H1 (cell line): ENCODE data around the gene TMEM196.

Experiments used
- CTCF ChIP-seq, 3 experiments: IDR thresholded peaks; 1 replicate in 2 of 3; 2 replicates in 1 of 3; pipeline versions ENCODE4 v1.5.1 to v1.6.1; 2011; ENCODE audit warnings: low read length in 3 of 3, mild to moderate bottlenecking in 3 of 3, inconsistent platforms in 2 of 3, low read depth in 1 of 3, moderate library complexity in 1 of 3; ENCODE audit not compliant: insufficient read depth in 1 of 3; ENCODE audit errors: control extremely low read depth in 1 of 3
- EZH2 ChIP-seq: fragments of 200-600 bp; sonication (generic); IDR thresholded peaks from 2 replicates; pipeline ENCODE4 v1.7.1; 2012; ENCODE audit warnings: low read depth, mild to moderate bottlenecking, moderate library complexity, low read length, inconsistent platforms; ENCODE audit not compliant: severe bottlenecking
- FOSL1 ChIP-seq: IDR thresholded peaks from 2 replicates; pipeline ENCODE4 v1.6.1; 2011; ENCODE audit warnings: mild to moderate bottlenecking, low read depth, low read length, moderate library complexity; ENCODE audit not compliant: insufficient read depth
- HDAC2 ChIP-seq, 2 experiments: fragments of 300-600 bp in 1 of 2; sonication (generic) in 1 of 2; IDR thresholded peaks; 2 replicates each; pipeline ENCODE4 v1.6.1; 2011 to 2012; ENCODE audit warnings: low read depth in 2 of 2, low read length in 2 of 2, mild to moderate bottlenecking in 2 of 2, moderate library complexity in 2 of 2, borderline replicate concordance in 1 of 2, inconsistent platforms in 1 of 2
- POLR2A ChIP-seq, 2 experiments: IDR thresholded peaks; 1 replicate in 1 of 2; 2 replicates in 1 of 2; pipeline ENCODE4 v1.6.1; 2011; ENCODE audit warnings: low read depth in 2 of 2, low read length in 2 of 2, mild to moderate bottlenecking in 2 of 2; ENCODE audit errors: control extremely low read depth in 1 of 2
- TAF1 ChIP-seq: IDR thresholded peaks from 2 replicates; pipeline ENCODE4 v1.6.1; 2011; ENCODE audit warnings: mild to moderate bottlenecking, low read depth, low read length

GRCh38 chr7:19725770-19726169 lies 47.6 kb downstream of the TMEM196 start:
- no peak for TF ChIP-seq POLR2A (IDR thresholded peaks at IDR 0.05; ENCODE audit: control extremely low read depth in 1 of 2, low read depth in 2 of 2, low read length in 2 of 2)
- no peak for TF ChIP-seq TAF1
- no peak for TF ChIP-seq HDAC2 (IDR thresholded peaks at IDR 0.05; ENCODE audit: borderline replicate concordance in 1 of 2, low read depth in 2 of 2, low read length in 2 of 2)
- no peak for TF ChIP-seq EZH2
- no peak for TF ChIP-seq CTCF (IDR thresholded peaks at IDR 0.05; ENCODE audit: control extremely low read depth in 1 of 3, insufficient read depth in 1 of 3, low read depth in 1 of 3, low read length in 3 of 3)
- no peak for TF ChIP-seq FOSL1
